GF-D8 (cell line): ENCODE results near the gene PRKCA.
"Not testable (repeated sequence)": the region's sequence is repeated elsewhere in the genome, so short reads cannot be mapped to it uniquely, and the experiment has no call there.

Experiments used
- DNase-seq: peaks from one replicate; lab custom pipeline; 2025; lab: John Stamatoyannopoulos, UW

PRKCA gene

DNA sequence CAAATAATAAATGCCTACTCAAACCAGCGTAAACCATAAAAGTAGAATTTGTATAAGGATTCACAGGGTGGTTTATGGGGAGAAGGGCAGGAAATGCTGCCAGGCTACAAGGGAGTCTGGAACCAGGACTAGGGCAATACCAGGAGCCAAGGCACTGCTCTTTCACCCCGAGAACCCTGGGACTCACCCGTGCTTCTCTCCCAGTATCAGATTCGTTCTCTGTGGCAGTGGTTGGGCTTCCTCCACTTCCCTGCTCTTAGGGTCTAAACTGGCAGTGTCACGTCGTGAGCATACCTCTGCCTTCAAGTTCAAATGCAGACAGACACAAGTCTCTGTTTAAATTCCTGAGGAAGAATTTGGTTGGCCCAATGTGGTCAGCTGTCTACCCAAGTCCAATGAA, 49.3 kb downstream of the PRKCA start:
- DNase-seq: no peak

DNA sequence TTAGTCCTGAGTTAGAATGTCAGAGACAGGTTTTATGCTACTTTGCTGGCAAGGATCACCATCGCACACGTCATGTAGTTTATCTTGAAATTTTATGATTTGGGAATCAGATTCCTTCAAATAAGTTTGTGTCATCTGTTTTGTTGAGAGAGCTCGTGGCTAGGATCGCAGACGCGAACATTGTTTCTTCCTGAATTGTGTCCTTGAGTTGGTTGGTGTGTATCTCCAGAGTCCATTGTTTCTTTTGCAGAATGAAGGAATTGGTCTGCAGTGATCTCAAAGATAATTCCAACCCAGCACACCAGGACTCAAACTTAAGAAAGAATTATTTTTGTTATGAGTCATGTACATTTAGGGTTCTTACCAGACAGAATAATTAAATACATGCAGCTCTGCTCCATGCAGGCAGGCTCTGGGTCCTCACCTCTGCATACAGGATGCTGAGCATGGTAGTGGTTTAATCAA, 51.6 kb downstream of the PRKCA start:
- no peak for DNase-seq

DNA sequence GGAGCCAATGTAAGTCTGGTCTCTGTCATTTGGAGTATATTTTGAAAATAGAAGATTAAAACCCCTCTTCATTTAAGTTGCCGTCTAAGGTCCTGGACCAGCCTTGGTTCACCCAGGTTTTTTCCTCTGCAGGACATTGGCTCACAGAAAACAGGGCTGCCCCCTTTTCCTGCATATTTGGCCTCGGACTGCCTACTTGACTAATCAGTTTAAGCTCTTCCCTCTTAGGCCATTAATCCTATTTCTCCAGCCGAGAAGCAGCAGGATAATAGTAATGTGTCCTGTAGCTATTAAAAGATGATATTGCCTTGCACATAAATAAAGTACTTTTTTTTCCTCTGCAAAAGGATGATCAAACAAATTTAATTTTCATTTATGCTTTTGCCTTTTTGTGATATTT, 52.1 kb downstream of the PRKCA start:
- DNase-seq: no peak

DNA sequence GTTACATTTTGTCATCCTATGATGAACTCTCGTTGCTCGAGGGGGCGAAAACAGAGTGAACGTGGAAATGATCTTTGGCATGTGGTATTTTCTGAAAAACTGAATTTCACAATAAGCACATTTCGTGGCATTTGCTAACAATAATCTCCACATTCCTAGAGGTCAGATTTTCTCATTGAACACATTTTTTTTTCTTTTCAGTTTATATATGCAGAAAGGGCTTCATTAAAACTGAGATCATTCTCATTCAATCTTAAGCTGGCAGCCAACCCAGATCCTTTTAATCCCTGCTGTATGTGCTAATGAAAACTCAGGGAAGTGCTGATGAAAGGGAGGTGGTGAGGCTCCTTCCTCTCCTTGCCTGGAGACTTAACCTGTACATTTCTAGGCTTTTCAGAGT, 52.6 kb downstream of the PRKCA start:
- DNase-seq: no peak

DNA sequence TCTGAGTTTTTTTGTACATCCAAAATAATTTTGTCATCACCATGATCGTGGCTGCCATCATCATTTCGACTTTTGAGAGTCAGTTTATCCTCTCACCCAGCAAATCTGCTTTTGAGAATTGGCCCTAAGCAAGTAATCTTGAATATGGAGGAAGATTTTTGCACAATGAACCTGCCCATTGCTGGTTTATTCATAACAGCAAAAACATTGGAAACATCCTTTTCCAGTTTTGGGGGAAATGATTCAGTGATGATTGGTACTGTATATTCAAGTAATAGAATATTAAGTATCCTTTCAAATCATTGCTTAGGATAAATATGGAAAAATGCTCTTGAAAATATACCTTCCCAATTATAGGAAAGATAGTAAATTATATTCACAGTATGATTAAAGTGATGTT, 53.1 kb downstream of the PRKCA start:
- DNase-seq: no peak

DNA sequence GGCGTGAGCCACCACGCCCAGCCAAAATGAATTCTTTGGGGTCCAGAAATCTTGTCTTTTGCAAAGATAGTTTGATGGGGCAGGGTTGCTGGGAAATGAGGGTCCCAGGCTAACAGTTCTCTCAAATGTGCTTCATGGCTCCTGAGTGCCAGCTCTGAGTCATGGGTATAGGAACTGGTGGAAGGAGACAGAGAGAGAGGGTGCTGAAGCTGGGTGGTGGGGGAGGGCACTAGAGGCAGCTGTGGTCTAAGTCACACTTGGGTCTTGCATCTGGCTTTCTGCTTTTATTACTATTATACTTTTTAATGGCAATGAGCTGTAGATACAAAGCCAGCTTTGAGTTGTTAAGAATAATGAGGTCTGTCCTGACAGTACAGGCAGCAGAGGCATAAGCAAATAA, 54.6 kb downstream of the PRKCA start:
- DNase-seq: no peak

DNA sequence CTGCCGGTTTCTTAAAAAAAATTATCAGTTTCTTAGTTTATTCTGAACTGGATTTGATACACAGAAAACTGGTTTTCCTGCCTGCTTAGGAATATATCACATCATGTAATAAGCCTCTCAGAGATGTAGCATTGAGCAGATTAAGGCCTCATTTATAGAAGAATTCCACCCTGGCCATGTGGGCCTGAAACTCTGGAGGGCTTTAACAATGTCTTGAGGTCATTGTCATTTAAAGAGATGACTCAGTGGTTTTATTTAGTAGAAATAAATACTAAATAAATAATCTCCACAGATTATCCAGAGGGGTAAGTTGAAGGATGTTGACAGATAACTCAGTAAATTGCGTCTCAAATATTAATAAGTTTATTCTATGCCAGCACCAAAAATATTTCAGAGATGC, 56.9 kb downstream of the PRKCA start:
- no peak for DNase-seq

DNA sequence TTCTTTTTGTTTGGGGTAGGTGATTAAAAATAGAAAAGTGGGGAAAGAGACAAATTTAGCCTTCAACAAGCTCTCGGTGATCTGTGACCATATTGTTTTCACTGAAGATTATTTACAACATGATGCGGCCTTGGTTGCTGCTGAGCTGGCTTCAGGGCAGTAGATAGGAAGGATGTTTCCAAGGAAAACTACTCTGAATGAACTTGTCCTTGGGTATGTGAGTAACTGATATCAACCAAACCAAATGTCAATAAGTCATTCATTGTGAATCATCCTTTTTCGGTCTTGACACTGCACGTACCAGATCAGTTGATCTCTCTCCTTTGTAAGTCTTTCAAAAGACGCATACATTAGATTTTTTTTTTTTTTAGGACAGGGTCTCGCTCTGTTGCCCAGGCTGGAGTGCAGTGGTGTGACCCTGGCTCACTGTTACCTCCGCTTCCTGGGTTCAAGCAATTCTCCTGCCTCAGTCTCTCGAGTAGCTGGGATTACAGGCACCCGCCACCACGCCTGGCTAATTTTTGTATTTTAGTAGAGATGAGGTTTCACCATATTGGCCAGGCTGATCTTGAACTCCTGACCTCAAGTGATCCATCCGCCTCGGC, 58.6 kb downstream of the PRKCA start:
- DNase-seq: not testable (repeated sequence)

DNA sequence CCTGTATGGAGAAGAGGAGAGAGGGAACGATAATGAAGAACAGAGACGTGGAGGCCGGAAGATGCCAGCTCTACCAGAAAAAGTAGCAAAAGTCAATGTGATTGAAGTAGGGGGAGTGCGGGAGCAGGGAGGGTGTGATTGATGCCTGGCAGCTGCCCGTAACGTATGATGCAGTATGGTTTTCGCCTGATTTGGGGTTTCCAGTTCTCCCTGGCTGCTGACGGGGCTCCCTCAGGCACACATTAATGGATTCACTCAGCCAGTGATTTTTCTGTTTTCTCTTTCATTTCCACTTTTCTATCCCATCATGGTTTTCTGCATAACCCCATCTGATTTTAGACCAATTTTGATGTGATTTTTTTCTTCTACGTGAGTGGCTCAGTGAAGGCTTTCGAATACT, 62.1 kb downstream of the PRKCA start:
- no peak for DNase-seq

DNA sequence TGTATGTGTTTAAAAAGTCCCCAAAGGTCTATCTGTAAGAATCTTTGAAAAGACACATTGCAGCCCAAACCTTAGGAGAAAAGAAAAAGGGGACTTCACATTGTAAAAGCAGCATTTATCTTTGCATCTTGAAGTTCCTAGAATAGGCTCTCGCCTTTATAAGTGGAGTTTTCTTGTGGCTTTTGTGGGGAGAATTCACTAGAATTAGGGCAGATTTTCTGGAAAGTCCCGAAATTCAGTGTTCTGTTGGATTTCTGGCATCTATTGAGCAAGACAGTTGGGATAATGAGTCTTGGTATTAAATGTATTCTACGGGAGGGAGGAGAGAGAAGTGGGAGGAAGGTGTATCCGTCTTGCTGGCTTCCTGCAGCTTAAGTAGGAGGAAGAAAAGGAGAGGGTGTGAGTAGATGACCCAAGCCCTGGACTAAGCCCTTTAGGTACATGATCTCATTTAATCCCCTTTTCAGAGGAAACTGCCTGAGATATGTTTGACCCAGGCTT, 62.6 kb downstream of the PRKCA start:
- DNase-seq: peak; percentile 49

DNA sequence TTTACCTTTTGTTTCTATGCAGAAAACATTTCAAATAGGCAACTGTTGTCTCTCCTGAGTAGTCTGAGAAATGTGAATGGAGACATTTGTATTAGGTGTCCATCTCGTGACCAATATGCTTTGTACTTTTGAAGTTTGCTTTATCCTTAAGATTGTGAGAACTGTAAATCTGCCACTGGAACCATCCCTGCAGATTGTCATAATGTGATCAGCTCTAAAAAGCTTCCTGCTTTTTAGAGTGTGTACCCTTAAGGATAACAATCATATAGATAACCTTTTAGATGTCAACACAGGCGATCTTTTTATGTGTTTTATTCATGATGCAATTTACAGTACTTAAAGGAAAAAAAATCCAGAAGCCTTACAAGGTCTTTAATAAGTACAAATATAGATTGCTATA, 63.5 kb downstream of the PRKCA start:
- DNase-seq: no peak

DNA sequence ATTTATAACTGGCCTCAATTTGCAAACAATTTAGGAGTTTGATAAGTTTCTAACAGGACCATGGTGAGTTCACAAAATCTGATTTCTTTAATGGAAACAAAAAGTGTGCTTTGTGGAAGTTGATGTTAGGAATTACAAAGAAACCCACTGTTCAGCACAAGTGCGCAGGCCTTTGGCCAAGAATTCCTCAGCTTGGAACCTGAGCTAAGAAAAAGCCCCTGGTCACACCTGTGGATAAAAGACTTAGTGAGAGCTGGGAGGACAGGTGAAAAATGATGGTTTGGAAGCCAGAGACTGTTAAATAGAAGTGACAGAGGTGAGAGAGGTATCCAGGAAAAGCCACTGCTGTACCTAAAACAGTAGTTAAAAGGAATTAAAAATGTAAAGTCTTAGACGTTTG, 64.7 kb downstream of the PRKCA start:
- DNase-seq: no peak

DNA sequence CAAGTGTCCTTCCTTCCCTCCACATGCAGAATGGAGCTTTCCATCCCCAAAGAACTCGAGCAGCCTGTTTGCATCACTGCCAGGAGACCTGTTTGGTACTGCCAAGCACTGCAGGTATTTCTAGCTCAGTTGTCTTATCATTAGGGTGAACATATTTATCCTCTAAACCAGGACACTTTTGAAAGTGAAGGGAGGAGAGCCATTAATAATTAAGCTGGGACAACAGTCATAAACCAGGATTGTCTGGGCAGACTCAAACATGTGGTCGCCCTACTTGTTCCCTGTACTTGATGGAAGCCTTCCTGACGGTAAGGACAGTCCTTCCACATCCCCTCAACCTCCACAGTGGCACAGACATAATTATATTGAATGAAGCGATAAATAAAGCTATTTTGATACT, 67.4 kb downstream of the PRKCA start:
- DNase-seq: no peak

DNA sequence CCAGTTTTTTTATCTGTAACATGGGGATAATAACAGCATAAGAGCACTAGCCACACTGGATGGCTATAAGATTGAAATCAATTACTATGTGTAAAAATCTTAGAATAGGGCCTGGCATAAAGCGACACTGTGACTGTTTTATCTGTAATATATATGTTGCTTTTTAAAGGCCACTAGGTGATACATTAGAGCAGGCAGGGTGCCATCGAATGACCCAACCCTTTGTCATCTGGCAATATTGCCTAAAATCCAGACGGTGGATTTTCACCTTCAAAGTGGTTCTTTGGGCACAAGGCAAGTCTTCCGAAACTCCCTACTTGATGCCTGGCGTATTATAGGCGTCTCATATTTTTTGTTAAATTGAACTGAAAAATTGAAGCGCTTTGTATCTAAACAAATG, 69.1 kb downstream of the PRKCA start:
- no peak for DNase-seq

DNA sequence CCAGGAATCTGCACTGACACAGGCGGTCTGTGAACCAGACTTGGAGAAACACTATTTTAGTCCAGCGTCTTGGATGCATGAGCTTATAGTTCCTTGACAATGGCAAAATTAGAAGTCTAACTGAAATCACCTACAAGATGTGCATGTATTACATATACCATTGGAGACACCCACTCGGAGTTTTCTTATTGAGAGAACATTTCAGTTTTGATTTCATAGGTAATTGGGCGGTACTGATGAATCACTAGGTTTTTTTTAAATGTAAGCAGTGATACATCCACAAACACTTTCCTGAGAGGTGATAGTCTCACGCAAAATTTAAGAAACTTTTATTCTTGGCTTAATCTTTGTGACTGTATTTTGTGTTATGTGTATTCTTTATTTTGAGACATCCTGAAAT, 69.8 kb downstream of the PRKCA start:
- no peak for DNase-seq

DNA sequence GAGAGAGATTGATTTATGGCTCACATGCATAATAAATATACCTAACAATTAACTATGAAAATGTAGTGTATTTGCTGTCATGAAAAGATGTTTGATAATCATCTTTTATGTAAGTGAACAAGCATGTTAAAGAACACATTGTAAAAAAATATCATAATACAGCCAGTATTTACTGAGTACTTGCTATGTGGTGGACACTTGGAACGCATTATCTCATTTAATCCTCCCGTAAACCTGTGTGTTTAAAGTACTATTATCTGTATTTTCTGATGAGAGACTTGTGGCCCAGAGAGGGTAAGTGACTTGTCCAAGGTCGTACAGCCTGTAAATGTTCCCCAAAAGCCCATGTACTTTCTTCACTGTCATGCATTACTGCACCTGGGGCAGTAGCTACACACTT, 70.7 kb downstream of the PRKCA start:
- no peak for DNase-seq

DNA sequence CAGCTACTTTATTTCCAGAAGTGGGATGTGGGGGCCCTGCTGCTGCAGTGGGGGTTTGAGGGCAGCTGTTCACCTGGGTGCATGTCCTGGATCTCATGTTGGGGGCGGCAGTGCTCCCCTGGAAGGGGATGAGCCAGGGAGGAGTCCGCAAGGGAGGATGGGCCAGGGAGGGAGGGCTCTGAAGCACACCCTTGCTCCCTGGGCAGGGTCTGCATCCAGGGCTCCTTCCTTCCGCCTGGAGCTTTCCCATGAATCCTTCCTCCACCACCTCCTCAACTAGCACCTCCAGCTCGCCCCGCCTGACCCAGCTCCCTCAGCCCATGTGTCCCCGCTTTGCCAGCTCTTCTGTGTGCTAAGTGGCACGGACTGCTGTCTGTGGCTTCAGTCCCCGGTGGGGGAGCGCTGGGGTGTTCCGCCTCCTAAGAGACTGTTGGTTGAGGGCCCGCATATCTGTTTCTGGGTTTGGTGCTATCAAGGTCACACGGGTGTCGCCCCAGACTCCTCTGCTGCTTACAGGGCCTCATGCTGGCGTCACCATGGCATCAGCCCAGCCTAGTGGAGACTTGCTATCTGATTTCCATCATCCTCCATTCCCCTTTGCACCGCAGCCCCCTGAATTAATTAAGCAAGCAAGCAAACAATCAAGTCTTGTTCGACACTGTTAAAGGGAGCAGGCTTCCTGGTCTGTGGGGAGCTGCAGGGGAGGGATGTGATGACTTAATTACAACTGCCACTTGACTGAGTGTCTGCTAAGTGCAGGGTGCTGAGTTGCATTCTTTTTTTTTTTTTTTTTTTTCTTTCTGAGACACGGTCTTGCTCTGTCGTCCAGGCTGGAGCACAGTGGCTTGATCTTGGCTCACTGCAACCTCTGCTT, 71.8 kb downstream of the PRKCA start:
- DNase-seq: no peak

DNA sequence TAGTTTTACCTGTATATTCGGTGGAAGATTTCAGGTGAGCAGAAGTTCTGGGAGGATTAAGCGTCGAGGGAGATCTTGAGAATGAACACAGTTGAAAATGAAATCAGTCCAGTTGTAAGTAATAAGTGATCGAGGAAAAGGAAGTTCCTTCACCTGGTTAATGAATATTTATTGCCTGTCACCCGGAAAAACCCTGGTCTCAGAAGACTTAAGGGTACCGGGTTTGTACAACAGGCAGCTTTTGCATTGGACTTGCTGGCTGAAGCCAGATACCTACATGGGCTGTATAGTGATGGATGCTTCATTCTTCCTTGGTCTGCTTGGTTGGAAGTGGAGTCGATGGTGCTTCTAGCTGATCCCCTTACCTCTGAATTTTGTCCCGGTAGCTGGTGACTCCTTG, 72.7 kb downstream of the PRKCA start:
- no peak for DNase-seq

DNA sequence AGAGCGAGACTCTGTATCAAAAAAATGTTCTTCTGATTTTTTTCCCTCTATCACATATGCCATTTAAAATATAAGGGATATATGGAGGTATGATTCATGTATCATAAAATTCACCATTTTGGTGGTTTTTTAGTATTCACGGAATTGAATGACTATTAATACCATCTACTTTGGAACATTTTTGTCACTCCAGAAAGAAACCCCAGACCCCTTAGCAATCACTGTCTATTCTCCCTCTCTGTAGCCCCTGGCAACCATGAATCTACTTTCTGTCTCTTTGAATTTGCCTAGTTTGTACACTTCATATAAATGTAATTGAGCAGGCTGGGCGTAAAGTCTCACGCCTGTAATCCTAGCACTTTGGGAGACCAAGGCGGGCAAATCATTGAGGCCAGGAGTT, 75.9 kb downstream of the PRKCA start:
- no peak for DNase-seq

DNA sequence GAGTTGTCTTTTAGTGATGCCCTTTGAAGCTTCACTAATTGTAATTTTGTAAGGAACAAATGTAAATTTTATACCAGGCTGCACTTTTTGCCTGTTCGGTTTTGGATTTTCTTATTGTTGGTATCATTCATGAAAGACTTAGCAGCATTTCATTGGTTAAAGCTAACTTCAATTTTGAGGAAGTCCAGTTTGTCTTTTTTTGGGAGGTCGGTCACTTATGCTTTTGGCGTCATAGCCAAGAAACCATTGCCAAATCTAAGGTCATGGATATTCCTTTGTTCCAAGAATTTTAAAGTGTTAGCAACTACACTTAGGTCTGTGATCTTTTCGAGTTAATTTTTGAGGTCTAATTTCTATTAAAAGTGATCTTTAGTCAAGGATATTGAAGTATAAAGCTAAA, 77.1 kb downstream of the PRKCA start:
- no peak for DNase-seq

DNA sequence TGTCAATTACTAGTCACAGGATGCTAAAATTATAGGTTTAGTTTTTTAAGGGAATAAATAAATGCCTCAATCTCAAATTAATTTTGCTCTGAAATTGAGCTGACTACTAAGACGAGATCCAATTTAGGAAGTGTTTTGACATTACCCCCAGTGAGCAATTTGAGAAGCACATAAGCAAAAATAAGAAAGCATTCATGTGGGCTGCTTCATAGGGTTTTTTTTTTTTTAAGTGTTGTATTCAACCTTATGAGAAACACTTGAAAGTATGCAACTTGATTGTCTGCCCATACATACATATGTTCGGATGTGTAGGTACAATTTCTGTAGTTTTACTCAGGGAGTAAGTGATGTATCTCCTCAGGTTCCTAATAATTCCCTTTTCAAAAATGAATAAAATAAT, 77.6 kb downstream of the PRKCA start:
- DNase-seq: no peak

DNA sequence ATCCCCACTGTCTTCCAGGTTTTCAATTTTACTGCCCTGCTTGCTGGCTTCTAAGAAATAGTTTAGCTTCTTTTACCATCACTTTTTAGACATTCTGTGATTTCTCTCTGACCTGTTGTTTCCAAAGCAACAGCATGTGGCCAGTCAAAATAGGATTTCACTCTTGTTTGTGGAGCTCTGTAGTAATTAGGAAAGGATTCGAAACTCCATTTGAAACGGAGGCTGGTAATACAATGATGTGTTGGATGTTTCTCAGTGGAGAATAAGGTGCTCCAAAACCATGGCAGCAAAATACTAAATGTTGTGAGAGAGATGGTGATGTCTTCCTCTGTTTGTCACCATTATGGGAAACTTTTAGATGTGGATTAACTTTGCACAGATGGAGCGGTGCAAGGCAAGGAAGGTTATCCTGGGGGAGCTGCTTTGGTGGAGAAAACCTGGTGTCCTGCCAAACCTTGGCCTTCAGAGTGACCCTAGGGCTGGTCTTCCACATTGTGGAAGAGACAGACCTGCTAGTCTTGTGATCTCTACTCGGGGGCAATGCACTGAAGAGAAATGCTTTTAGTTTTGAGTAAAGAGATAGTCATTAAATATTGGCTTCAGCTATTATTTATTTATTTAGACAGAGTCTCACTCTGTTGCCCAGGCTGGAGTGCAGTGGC, 79.4 kb downstream of the PRKCA start:
- no peak for DNase-seq

DNA sequence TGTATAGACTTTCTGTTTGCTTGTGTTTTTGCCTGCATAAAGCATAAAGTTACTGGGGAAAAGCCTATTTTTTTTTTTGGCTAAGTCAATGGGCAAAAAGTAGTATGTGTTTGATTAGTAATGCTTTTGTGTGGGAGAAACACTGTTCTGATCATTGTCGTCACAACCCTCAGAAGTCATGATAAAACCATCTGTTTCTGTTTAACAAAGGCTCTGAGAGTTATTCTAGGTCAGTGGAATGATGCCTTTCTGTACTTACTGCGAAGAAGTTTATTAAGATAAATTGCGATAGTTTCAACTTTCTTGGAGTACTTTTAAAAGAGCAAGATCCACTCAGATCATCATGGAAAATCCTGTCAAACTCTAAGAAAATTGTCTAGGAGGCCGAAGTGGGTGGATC, 80.9 kb downstream of the PRKCA start:
- no peak for DNase-seq
